H1 (cell line): Measurements from ENCODE around the gene PDS5A. TPM values are rescaled to one million over a fixed set of nuclear protein-coding genes. Genes with fewer than 3 reads are reported as not detected.

Source experiments
- CTCF ChIA-PET: fragments of 300-600 bp; sonication (Branson Sonifier 250); formaldehyde crosslinking; loops from one replicate; lab custom pipeline; 2021; ENCODE audit not compliant: partially characterized antibody; lab: Charles Lee
- POLR2A ChIA-PET: fragments of 300-600 bp; sonication (Branson Sonifier 250); formaldehyde crosslinking; loops from one replicate; lab custom pipeline; 2021; ENCODE audit warnings: inconsistent platforms; ENCODE audit not compliant: partially characterized antibody; lab: Charles Lee
- DNase-seq, 2 experiments: peaks; one replicate each; pipeline versions ENCODE4 v3.0.0 to v3.0.0-alpha.2; 2010 to 2022; ENCODE audit warnings: low spot score in 2 of 2, low read depth in 1 of 2, mixed read lengths in 1 of 2
- FAIRE-seq: peaks from 2 replicates; lab custom pipeline; 2011; peaks lifted over from hg19 to GRCh38; lab: Jason Lieb, UNC
- H2AFZ ChIP-seq: 2 replicates; pipeline ENCODE4 v1.8.1; 2012; ENCODE audit warnings: low read length, inconsistent platforms
- H2AK5ac ChIP-seq: 2 replicates; pipeline ENCODE4 v1.6.1; 2013; ENCODE audit warnings: low read depth, low read length
- H2BK120ac ChIP-seq: replicated peaks from 2 replicates; pipeline ENCODE3; 2013; ENCODE audit warnings: low read depth, low read length, inconsistent platforms
- H2BK12ac ChIP-seq: 2 replicates; pipeline ENCODE4 v1.6.1; 2013; ENCODE audit warnings: low read depth, low read length
- H2BK15ac ChIP-seq: 2 replicates; pipeline ENCODE4 v1.6.1; 2013; ENCODE audit warnings: low read length
- H2BK20ac ChIP-seq: 2 replicates; pipeline ENCODE4 v1.6.1; 2013; ENCODE audit warnings: low read length
- H2BK5ac ChIP-seq: 2 replicates; pipeline ENCODE4 v1.6.1; 2013; ENCODE audit warnings: low read depth, low read length
- H3K14ac ChIP-seq: 2 replicates; pipeline ENCODE4 v1.6.1; 2013; ENCODE audit warnings: inconsistent platforms; ENCODE audit not compliant: insufficient read length
- H3K18ac ChIP-seq: 2 replicates; pipeline ENCODE4 v1.6.1; 2013; ENCODE audit warnings: low read length; ENCODE audit errors: extremely low read depth
- H3K23ac ChIP-seq: 2 replicates; pipeline ENCODE4 v1.6.1; 2013; ENCODE audit warnings: inconsistent platforms; ENCODE audit not compliant: insufficient read length
- H3K23me2 ChIP-seq: 2 replicates; pipeline ENCODE4 v1.6.1; 2013; ENCODE audit warnings: low read depth, low read length
- H3K27ac ChIP-seq: 2 replicates; pipeline ENCODE4 v1.6.1; 2011; ENCODE audit warnings: low read depth, low read length, inconsistent platforms
- H3K27me3 ChIP-seq, 4 experiments: replicated peaks in 1 of 4; 1 replicate in 1 of 4; 2 replicates in 3 of 4; pipeline versions ENCODE4 v1.6.1 to v1.8.1; 2011 to 2013; ENCODE audit warnings: low read length in 3 of 4, mild to moderate bottlenecking in 3 of 4, inconsistent platforms in 2 of 4, mixed read lengths in 2 of 4, moderate library complexity in 1 of 4; ENCODE audit not compliant: control insufficient read depth in 3 of 4, insufficient read depth in 3 of 4; ENCODE audit errors: extremely low read depth in 1 of 4
- H3K36me3 ChIP-seq, 4 experiments: 2 replicates each; pipeline versions ENCODE4 v1.6.1 to v1.8.1; 2011 to 2013; ENCODE audit warnings: mild to moderate bottlenecking in 4 of 4, low read length in 3 of 4, moderate library complexity in 2 of 4, control low read depth in 1 of 4, inconsistent platforms in 1 of 4; ENCODE audit not compliant: insufficient read depth in 4 of 4, control insufficient read depth in 2 of 4
- H3K4ac ChIP-seq: replicated peaks from 2 replicates; pipeline ENCODE3; 2013; ENCODE audit warnings: low read length, low read depth, mixed read lengths, inconsistent platforms; ENCODE audit not compliant: insufficient read length
- H3K4me1 ChIP-seq, 4 experiments: replicated peaks in 1 of 4; 1 replicate in 1 of 4; 2 replicates in 3 of 4; pipeline versions ENCODE4 v1.6.1 to v1.8.1; 2011 to 2013; ENCODE audit warnings: low read length in 3 of 4, inconsistent platforms in 2 of 4, mixed read lengths in 1 of 4; ENCODE audit not compliant: insufficient read depth in 4 of 4, control insufficient read depth in 3 of 4
- H3K4me2 ChIP-seq, 2 experiments: 2 replicates each; pipeline versions ENCODE4 v1.6.1 to v1.8.1; 2011 to 2013; ENCODE audit warnings: low read depth in 2 of 2, low read length in 2 of 2, control low read depth in 1 of 2, inconsistent platforms in 1 of 2, mild to moderate bottlenecking in 1 of 2; ENCODE audit not compliant: insufficient read depth in 1 of 2
- H3K4me3 ChIP-seq, 4 experiments: fragments of 200-600, 300-600 bp in 1 of 4; sonication (generic), shearing (Covaris generic), sonication (Bioruptor Twin) in 1 of 4; 2 replicates each; pipeline versions ENCODE4 v1.5.1 to v1.8.1; 2011 to 2016; ENCODE audit warnings: low read length in 4 of 4, low read depth in 3 of 4, control low read depth in 2 of 4, inconsistent platforms in 2 of 4, mild to moderate bottlenecking in 2 of 4, mixed read lengths in 1 of 4, moderate library complexity in 1 of 4; ENCODE audit not compliant: insufficient read depth in 2 of 4; ENCODE audit errors: extremely low read depth in 1 of 4
- H3K56ac ChIP-seq: replicated peaks from 2 replicates; pipeline ENCODE3; 2013; ENCODE audit warnings: low read depth, mild to moderate bottlenecking, mixed read lengths, low read length, inconsistent platforms; ENCODE audit not compliant: insufficient read length
- H3K79me1 ChIP-seq: 2 replicates; pipeline ENCODE4 v1.6.1; 2013; ENCODE audit warnings: low read depth, low read length, control low read depth
- H3K79me2 ChIP-seq, 2 experiments: 2 replicates each; pipeline versions ENCODE4 v1.6.1 to v1.8.1; 2012 to 2013; ENCODE audit warnings: low read length in 2 of 2, mild to moderate bottlenecking in 2 of 2, inconsistent platforms in 1 of 2; ENCODE audit not compliant: insufficient read depth in 2 of 2, control insufficient read depth in 1 of 2
- H3K9ac ChIP-seq, 4 experiments: replicated peaks in 1 of 4; 1 replicate in 1 of 4; 2 replicates in 3 of 4; pipeline versions ENCODE4 v1.6.1 to v1.8.1; 2011 to 2013; ENCODE audit warnings: low read depth in 3 of 4, low read length in 3 of 4, control low read depth in 2 of 4, mild to moderate bottlenecking in 2 of 4, moderate library complexity in 2 of 4, inconsistent platforms in 1 of 4; ENCODE audit errors: extremely low read depth in 1 of 4
- H3K9me3 ChIP-seq, 2 experiments: 2 replicates each; pipeline versions ENCODE4 v1.6.1 to v1.8.1; 2012 to 2013; ENCODE audit warnings: mild to moderate bottlenecking in 2 of 2, moderate library complexity in 2 of 2, control low read depth in 1 of 2, inconsistent platforms in 1 of 2, low read depth in 1 of 2, low read length in 1 of 2, mixed read lengths in 1 of 2; ENCODE audit not compliant: insufficient read depth in 2 of 2
- H4K20me1 ChIP-seq, 2 experiments: replicated peaks in 1 of 2; 2 replicates each; pipeline versions ENCODE3 to v1.8.1; 2011 to 2013; ENCODE audit warnings: inconsistent platforms in 2 of 2, low read length in 2 of 2, mild to moderate bottlenecking in 1 of 2; ENCODE audit not compliant: insufficient read depth in 2 of 2, control insufficient read depth in 1 of 2
- H4K5ac ChIP-seq: 2 replicates; pipeline ENCODE4 v1.6.1; 2013; ENCODE audit warnings: low read length, low read depth, mixed read lengths, inconsistent platforms; ENCODE audit not compliant: insufficient read length
- H4K8ac ChIP-seq: 2 replicates; pipeline ENCODE4 v1.8.0; 2013; ENCODE audit warnings: mild to moderate bottlenecking, moderate library complexity, low read length, inconsistent platforms; ENCODE audit not compliant: insufficient read depth; ENCODE audit errors: extremely low read depth
- H4K91ac ChIP-seq: replicated peaks from 2 replicates; pipeline ENCODE3; 2013; ENCODE audit warnings: low read length, mixed read lengths, inconsistent platforms; ENCODE audit not compliant: insufficient read length
- CEBPB ChIP-seq: IDR thresholded peaks from 2 replicates; pipeline ENCODE4 v1.6.1; 2012; ENCODE audit warnings: low read depth, low read length
- CHD1 ChIP-seq: IDR thresholded peaks from 2 replicates; pipeline ENCODE4 v1.6.1; 2012; ENCODE audit warnings: low read depth, low read length, improper control_type of control experiment
- FOSL1 ChIP-seq: IDR thresholded peaks from 2 replicates; pipeline ENCODE4 v1.6.1; 2011; ENCODE audit warnings: mild to moderate bottlenecking, low read depth, low read length, moderate library complexity; ENCODE audit not compliant: insufficient read depth
- HDAC2 ChIP-seq, 2 experiments: fragments of 300-600 bp in 1 of 2; sonication (generic) in 1 of 2; IDR thresholded peaks; 2 replicates each; pipeline ENCODE4 v1.6.1; 2011 to 2012; ENCODE audit warnings: low read depth in 2 of 2, low read length in 2 of 2, mild to moderate bottlenecking in 2 of 2, moderate library complexity in 2 of 2, borderline replicate concordance in 1 of 2, inconsistent platforms in 1 of 2
- KDM1A ChIP-seq: fragments of 200-600, 300-600 bp; sonication (generic); IDR thresholded peaks from 2 replicates; pipeline ENCODE4 v1.7.1; 2016; ENCODE audit warnings: mild to moderate bottlenecking, low read length, borderline replicate concordance
- RFX5 ChIP-seq: IDR thresholded peaks from 2 replicates; pipeline ENCODE4 v1.6.1; 2011; ENCODE audit warnings: low read depth, low read length, improper control_type of control experiment, borderline replicate concordance
- SAP30 ChIP-seq: fragments of 300-600 bp; sonication (generic); IDR thresholded peaks from 2 replicates; pipeline ENCODE4 v1.7.1; 2012; ENCODE audit warnings: low read length, moderate library complexity, mild to moderate bottlenecking, inconsistent platforms; ENCODE audit not compliant: insufficient read depth, insufficient replicate concordance
- TAF1 ChIP-seq: IDR thresholded peaks from 2 replicates; pipeline ENCODE4 v1.6.1; 2011; ENCODE audit warnings: mild to moderate bottlenecking, low read depth, low read length
- TBP ChIP-seq: IDR thresholded peaks from 2 replicates; pipeline ENCODE4 v1.6.1; 2011; ENCODE audit warnings: low read depth, low read length, improper control_type of control experiment
- TCF12 ChIP-seq: IDR thresholded peaks from 2 replicates; pipeline ENCODE4 v1.6.1; 2011; ENCODE audit warnings: low read depth, mild to moderate bottlenecking, low read length
- WGBS, 2 experiments: shearing (Covaris generic) in 1 of 2; methylation state at CpG; one replicate each; pipeline versions ENCODE4 v1.1.6 to v1.1.7; 2013 to 2015; ENCODE audit warnings: low lambda C conversion rate in 2 of 2, mixed read lengths in 2 of 2, inconsistent platforms in 1 of 2, low coverage in 1 of 2, missing lambda C conversion rate in 1 of 2; ENCODE audit not compliant: insufficient replicate concordance in 2 of 2, insufficient coverage in 1 of 2, insufficient read length in 1 of 2; ENCODE audit errors: extremely low coverage in 1 of 2, missing lambda C conversion rate in 1 of 2; 5-methylcytosine and 5-hydroxymethylcytosine counted together
- polyA plus RNA-seq, 7 experiments: library from polyadenylated mRNA; depleted of rRNA in 3 of 7; stranded (reverse) in 5 of 7; unstranded in 2 of 7; fragments of >200 nt in 5 of 7; fragments of 200-250 nt in 2 of 7; gene quantifications; 1 replicate in 5 of 7; 2 replicates in 1 of 7; 4 replicates in 1 of 7; pipeline versions ENCODE4 v1.2.1 to v1.2.3, GENCODE V29; 2011 to 2013; ENCODE audit warnings: missing spikeins in 2 of 7, mixed read lengths in 2 of 7
- total RNA-seq: library from RNA; stranded (reverse); fragmentation: NEBNext Ultra II Directional; extraction: Animal tissue kit (Norgen Biotek cat#: 25700); gene quantifications from 2 replicates; pipeline ENCODE4 v1.2.1, GENCODE V29; 2021
- TF ChIP-seq, protein P1 (sequence below), 3 experiments: IDR thresholded peaks; 1 replicate in 2 of 3; 2 replicates in 1 of 3; pipeline versions ENCODE4 v1.5.1 to v1.6.1; 2011; ENCODE audit warnings: low read length in 3 of 3, mild to moderate bottlenecking in 3 of 3, inconsistent platforms in 2 of 3, low read depth in 1 of 3, moderate library complexity in 1 of 3; ENCODE audit not compliant: insufficient read depth in 1 of 3; ENCODE audit errors: control extremely low read depth in 1 of 3

PDS5A gene
- total and polyA plus RNA-seq, 2 of the 8 experiments (the other 6 are each of a cell fraction or from before 2014, with no cell fraction given) = 15.5 to 76.6 TPM

DNA sequence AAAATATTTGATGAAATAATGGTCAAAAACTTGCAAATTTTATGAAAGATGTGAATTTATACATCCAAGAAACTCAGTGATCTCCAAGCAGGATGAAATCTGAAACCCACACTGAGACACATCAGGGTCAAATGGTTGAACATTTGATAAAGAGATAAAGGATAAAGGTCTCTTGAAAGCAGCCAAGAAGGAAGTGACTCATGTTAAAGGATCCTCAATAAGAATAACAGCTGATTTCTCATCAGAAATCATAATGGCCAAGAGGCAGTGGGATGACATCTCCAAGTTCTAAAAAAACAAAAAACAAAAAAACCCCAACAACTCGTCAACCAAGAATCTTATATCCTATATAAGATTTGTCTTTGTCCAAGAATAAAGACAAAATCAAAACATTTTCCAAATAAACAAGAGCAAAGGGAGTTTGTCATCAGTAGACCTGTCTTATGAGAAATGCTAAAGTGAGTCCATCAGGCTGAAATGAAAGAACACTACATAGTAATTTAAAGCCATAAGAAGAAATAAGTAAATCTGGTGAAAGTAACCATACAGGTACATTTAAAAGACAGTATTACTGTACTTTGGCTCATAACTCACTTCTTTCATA is 121.7 kb downstream of the PDS5A start:
- 96% methylated on average over 1 of the region's 1 CpG; no CpG with 5 or more reads in 1 of the 2 experiments for WGBS, 2 experiments
- no peaks in the 10 kb centered on the region for H3K9me3 ChIP-seq
- H3K23ac ChIP-seq = no peak overlapping the region
- no peak overlapping the region for H4K91ac ChIP-seq
- H2BK120ac ChIP-seq = no peak overlapping the region
- CTCF ChIA-PET = no interaction called here
- H3K4me3 ChIP-seq = no peak overlapping the region
- H3K79me2 ChIP-seq = no peaks in the 10 kb centered on the region
- no peak overlapping the region for H3K14ac ChIP-seq
- no peak overlapping the region for H2BK20ac ChIP-seq
- H3K56ac ChIP-seq = no peak overlapping the region
- H3K9ac ChIP-seq = no peak overlapping the region
- no peaks in the 10 kb centered on the region for H3K79me1 ChIP-seq
- peaks cover under 1 to 17% (median 11%) of the 10 kb centered on the region in 4 experiments; a peak in 3 of 8 replicates for H3K36me3 ChIP-seq
- no peak overlapping the region for H2BK5ac ChIP-seq
- H3K23me2 ChIP-seq = no peaks in the 10 kb centered on the region; the same call in 1 of the 2 replicates
- no peak overlapping the region for H3K27ac ChIP-seq
- H2BK15ac ChIP-seq = no peak overlapping the region
- FAIRE-seq = no peak
- DNase-seq = no peak
- POLR2A ChIA-PET = no interaction called here
- H3K18ac ChIP-seq = no peak overlapping the region
- no peak overlapping the region for H4K8ac ChIP-seq
- H2BK12ac ChIP-seq = no peak overlapping the region
- H4K5ac ChIP-seq = no peak overlapping the region
- H3K4me2 ChIP-seq = no peak overlapping the region
- H3K4me1 ChIP-seq = no peaks in the 10 kb centered on the region
- H2AFZ ChIP-seq = no peak overlapping the region
- H4K20me1 ChIP-seq = peaks cover 0 to 2% of the 10 kb centered on the region in 2 experiments
- H3K27me3 ChIP-seq = no peaks in the 10 kb centered on the region
- no peak overlapping the region for H2AK5ac ChIP-seq
- no peak overlapping the region for H3K4ac ChIP-seq
- TF ChIP-seq HDAC2 (IDR thresholded peaks at IDR 0.05; ENCODE audit: borderline replicate concordance in 1 of 2, low read depth in 2 of 2, low read length in 2 of 2) = no peak
- TF ChIP-seq, protein P1, sequence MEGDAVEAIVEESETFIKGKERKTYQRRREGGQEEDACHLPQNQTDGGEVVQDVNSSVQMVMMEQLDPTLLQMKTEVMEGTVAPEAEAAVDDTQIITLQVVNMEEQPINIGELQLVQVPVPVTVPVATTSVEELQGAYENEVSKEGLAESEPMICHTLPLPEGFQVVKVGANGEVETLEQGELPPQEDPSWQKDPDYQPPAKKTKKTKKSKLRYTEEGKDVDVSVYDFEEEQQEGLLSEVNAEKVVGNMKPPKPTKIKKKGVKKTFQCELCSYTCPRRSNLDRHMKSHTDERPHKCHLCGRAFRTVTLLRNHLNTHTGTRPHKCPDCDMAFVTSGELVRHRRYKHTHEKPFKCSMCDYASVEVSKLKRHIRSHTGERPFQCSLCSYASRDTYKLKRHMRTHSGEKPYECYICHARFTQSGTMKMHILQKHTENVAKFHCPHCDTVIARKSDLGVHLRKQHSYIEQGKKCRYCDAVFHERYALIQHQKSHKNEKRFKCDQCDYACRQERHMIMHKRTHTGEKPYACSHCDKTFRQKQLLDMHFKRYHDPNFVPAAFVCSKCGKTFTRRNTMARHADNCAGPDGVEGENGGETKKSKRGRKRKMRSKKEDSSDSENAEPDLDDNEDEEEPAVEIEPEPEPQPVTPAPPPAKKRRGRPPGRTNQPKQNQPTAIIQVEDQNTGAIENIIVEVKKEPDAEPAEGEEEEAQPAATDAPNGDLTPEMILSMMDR (IDR thresholded peaks at IDR 0.05; ENCODE audit: control extremely low read depth in 1 of 3, insufficient read depth in 1 of 3, low read depth in 1 of 3, low read length in 3 of 3) = no peak
- no peak for TF ChIP-seq CHD1
- no peak for TF ChIP-seq CEBPB
- no peak for TF ChIP-seq SAP30
- no peak for TF ChIP-seq TBP
- no peak for TF ChIP-seq TCF12
- no peak for TF ChIP-seq RFX5
- TF ChIP-seq KDM1A = no peak
- no peak for TF ChIP-seq TAF1
- no peak for TF ChIP-seq FOSL1
